ENCODE measurements around the gene BRPF3.

- no peak for TF ChIP-seq CTCF (IDR thresholded peaks at IDR 0.05; ENCODE audit: insufficient read depth, low read depth, low read length)
- no peak for TF ChIP-seq EZH2 (IDR thresholded peaks at IDR 0.05; ENCODE audit: insufficient read depth, low read length)
These were observed 77.4 kb downstream of the BRPF3 start for GRCh38 chr6:36273802-36274514.

Data from astrocyte (in vitro differentiated cells and primary cell).